G401.6 (cell line): ENCODE measurements around the gene PRPF31.

ENCODE experiments used
- FAIRE-seq: peaks from 2 replicates; lab custom pipeline; 2012; peaks lifted over from hg19 to GRCh38; lab: Jason Lieb, UNC

Gene PRPF31

DNA sequence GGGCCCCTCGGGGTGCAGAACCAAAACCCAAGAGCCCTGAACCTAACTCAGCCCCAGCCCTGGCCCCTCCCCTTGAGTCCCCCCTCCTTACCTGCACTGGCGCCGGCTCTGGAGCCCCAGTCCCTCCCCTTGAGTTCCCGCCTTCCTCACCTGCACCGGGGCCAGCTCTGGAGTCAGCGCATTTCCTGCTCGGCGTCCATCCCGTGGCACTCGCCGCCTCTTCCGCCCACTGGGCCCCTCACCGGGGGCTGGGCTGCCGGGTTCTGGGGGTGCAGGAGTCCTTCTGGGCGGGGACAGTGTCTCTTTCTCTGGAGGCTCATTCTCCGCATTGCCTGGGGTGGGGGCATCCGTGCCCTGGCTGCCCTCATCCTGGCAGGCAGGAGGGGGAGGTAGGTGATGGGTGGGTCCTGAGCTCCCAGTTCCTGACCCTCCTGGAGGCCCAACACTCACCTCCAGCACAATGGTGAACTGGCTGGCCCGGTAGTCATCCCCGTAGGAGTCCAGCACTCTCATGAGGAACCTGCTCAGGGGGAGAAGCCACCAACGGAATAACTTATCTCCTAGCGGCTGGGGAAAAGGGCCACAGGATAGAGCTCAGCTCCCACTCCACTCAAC, 7.6 kb upstream of the PRPF31 start:
- FAIRE-seq: no peak

- FAIRE-seq: no peak
Measured at GRCh38 chr19:54108496-54108895, 7.1 kb upstream of the PRPF31 start.

DNA sequence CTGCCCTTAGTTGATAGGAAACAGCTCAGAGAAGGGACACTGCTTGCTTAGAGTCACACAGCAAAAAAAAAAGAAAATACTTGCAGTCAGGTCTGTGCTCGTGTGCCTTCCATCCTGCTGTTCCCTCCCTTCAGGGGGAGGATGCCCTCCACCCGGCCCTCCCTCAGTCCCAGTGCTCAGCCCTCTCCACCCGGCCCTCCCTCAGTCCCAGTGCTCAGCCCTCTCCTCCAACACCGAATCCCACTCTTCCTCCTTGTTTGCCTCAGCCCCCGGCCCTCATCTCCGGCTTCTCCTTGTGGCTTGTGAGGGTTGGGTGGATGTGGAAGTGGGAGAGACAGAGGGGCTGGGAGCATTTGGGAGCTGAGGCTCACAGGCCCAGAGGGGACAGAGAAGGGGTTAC, 5.9 kb upstream of the PRPF31 start:
- FAIRE-seq: no peak

GRCh38 chr19:54114340-54115108, 1.0 kb upstream of the PRPF31 start:
- no peak for FAIRE-seq

- FAIRE-seq: no peak
Measured at GRCh38 chr19:54121259-54121658, 5.7 kb downstream of the PRPF31 start.

DNA sequence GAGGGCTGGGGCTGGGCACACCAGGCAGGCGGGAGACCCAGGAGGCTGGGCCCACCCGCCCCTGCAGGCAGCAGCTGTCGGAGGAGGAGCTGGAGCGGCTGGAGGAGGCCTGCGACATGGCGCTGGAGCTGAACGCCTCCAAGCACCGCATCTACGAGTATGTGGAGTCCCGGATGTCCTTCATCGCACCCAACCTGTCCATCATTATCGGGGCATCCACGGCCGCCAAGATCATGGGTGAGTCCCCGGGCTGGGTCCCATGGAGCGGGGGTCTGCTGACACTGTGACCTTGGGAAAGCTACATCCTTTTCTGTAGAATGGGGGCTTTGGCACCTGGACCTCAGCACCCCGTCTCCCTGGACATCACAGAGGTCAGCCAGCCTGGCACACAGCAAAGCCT, 8.1 kb downstream of the PRPF31 start:
- FAIRE-seq: no peak

DNA sequence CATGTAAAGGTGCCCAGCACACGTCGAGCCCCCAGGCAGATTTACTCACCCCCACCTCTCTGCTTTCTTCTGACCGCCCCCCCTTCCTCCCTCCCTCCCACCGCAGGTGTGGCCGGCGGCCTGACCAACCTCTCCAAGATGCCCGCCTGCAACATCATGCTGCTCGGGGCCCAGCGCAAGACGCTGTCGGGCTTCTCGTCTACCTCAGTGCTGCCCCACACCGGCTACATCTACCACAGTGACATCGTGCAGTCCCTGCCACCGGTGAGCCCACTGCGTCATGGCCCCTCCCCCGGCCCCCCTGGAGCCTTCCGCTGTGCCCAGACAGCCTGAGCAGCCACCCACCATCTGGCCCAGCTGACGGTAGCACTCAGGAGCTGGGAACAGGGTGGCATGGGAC, 8.8 kb downstream of the PRPF31 start:
- no peak for FAIRE-seq

GRCh38 chr19:54125713-54126112, 10.2 kb downstream of the PRPF31 start:
- FAIRE-seq: no peak

GRCh38 chr19:54127688-54128440, 12.3 kb downstream of the PRPF31 start:
- FAIRE-seq: no peak

DNA sequence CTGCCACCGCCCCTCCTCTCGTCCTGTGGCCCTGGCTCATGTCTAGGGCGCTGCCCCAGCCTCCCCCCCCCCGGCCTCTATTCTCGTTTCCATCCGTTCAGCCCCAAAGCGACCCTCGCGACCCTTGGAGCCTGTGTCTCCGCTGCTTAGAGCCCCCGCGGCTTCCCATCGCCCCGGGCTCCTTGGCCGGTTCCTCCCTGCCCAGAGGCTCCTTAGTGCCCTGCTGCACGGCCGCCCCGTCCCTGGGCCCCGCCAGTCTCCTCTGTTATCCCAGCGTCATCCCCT, 12.8 kb downstream of the PRPF31 start:
- no peak for FAIRE-seq

DNA sequence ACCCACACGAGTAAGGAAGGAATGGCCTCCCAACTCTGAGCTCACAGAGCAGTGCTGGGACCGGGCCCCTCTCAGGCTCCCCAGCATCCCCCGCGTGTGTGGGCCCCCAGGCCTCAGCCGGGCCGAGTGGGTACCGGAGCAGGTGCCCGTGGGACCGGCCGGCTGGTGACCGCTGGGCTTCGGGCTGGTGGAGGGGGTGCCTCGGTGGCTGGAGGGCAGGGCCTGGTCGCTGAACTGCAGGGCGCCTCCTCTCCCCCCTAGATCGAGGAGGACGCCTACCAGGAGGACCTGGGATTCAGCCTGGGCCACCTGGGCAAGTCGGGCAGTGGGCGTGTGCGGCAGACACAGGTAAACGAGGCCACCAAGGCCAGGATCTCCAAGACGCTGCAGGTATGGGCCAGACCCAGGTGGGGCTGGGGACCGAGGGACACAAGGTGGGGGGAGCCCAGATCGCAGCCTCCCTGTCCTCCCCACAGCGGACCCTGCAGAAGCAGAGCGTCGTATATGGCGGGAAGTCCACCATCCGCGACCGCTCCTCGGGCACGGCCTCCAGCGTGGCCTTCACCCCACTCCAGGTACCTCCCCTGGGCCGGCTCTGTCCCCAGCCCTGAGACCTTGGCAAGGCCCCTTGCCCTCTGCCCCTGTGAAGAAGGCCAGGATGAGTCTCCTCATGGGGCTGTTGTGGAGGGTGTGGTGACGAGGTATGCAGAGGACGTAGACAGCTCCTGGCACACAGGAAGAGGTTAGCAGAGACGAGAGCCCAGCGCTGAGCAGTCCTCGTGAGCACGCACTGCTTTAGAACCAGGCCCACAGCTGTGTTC, 13.5 kb downstream of the PRPF31 start:
- no peak for FAIRE-seq

- no peak for FAIRE-seq
Measured at GRCh38 chr19:54129617-54129996, 14.1 kb downstream of the PRPF31 start.

DNA sequence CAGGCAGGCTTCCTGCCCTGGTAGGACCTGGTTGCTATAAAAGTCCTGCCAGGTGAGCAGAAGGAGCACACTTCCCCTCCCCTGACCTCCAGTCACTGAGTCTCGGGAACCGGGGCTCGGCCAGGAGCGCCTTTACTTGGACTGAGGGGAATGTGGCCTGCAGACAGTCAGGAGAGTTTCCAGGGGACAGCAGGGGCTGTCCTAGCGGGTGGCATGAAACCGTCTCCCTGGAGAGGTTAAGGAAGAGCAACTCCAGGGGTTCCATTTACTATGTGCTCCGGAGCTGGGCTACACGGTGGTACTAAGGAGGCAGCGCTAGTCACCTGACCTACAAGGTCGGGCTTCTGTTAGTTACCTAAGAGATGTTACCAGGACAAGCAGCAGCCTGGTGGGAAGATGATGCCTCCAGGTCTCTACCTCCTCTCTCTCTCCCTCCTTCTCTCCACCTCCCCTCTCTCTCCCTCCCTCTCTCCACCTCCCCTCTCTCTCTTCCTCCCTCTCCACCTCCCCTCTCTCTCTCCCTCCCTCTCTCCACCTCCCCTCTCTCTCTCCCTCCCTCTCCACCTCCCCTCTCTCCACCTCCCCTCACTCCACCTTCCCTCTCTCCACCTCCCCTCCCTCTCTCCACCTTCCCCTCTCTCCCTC, 17.9 kb downstream of the PRPF31 start:
- no peak for FAIRE-seq

DNA sequence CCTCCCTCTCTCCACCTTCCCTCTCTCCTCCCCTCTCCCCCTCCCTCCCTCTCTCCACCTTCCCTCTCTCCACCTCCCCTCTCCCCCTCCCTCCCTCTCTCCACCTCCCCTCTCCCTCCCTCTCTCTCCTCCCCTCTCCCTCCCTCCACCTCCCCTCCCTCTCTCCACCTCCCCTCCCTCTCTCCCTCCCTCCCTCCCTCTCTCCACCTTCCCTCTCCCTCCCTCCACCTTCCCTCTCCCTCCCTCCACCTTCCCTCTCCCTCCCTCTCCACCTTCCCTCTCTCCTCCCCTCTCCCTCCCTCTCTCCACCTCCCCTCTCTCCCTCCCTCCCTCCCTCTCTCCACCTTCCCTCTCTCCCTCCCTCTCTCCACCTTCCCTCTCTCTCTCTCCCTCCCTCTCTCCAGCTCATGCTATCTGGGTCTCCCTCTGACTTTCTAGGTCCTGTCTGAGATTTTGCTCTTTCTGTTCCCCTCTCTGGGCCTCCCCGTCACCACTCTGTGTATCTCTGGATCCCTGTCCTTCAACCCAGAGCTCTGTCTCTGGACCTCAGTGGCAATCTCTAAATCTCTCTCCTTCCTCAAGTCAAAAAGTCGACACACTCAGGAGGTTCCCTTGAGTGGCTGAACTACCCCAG, 18.5 kb downstream of the PRPF31 start:
- no peak for FAIRE-seq

DNA sequence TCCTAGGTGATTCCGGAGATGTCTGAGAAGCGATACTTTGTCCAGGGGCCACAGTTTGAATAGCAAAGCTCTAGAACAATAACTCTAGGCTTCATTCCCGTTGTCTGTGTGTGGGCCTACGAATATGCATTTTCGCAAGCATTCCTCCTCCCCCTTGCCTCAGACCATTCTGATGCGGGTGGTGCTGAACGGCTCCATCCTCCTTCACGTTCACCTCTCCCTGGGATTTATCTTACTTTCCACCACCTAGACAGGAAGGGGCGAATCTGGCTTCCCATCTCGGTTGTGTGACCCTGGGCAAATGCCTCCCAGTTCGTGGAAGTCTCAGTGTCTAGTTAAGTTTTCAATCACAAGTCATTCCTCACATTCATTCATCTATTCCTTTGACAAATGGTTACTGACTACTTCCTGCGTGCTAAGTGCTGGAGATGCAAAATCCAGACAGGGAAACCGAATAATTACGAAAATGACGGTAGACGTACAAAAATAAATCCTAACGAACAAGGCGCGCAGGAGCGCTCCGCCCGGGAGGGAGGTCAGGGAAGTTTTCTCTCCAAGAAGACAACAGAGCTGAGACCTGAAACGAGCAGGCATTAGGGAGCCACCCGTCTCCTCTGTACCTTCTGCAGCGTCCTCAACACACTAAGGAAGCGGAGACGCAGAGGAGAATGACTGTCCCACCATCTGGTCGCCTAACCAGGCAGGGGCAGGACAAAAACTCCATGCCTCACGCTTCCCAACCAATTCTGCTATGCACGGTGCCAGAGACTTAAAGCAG, 20.7 kb downstream of the PRPF31 start:
- no peak for FAIRE-seq

DNA sequence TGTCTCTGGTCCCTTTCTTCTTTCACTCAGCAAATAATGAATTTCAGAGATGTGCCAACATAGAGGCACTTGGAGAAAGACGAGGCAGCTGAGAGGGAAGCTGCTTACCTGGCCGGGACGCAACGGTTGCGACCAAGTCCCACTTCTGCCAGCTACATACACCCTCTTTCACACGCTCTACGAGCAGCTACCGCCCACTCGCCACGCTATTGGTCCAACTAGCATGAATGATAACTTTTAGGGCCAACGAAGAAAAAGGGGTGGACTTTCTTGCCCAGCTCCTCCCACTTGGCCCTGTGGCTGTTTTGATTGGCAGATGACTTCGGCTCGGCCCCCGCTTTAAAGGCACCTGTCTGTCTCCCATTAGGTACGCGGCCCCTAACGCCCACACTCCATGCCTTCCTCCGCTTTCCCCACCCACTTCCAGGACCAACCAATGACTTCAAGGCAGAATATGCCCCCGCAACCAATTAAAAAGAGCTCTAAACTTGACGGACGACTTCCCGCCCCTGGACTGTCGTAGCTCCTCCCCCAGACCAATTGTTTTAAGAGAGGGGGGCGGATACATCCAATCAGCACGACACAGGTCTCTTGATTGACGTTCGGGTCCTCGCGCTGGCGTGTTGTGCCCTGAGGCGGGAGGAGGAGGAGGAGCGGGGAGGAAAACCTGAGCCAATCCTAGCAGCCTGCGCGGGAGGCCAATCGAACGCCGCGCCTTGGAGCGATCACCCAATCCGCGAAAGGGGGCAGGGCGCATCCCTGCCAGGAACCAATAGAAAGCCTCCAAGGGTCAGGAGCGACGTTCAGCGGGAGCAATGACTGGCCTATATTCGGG, 21.5 kb downstream of the PRPF31 start:
- FAIRE-seq: peak; percentile 100

GRCh38 chr19:54137699-54138488, 22.3 kb downstream of the PRPF31 start, which contains the start of gene CNOT3:
Gene CNOT3, plus strand, starts transcription at chr19:54137762. Its CDS starts 5,217 bp downstream, at chr19:54142979.
- FAIRE-seq: no peak

GRCh38 chr19:54138489-54139256, 23.1 kb downstream of the PRPF31 start:
- no peak for FAIRE-seq
